ENCODE measurements around the gene BTBD3. TPM values are rescaled to one million over a fixed set of nuclear protein-coding genes. Genes with fewer than 3 reads are reported as not detected.
A peak's percentile ranks its signal among the peaks of the same experiment; 100 is the strongest.

BTBD3 gene
- total RNA-seq, 1 experiment from 2014 or later = 31.6 TPM

DNA sequence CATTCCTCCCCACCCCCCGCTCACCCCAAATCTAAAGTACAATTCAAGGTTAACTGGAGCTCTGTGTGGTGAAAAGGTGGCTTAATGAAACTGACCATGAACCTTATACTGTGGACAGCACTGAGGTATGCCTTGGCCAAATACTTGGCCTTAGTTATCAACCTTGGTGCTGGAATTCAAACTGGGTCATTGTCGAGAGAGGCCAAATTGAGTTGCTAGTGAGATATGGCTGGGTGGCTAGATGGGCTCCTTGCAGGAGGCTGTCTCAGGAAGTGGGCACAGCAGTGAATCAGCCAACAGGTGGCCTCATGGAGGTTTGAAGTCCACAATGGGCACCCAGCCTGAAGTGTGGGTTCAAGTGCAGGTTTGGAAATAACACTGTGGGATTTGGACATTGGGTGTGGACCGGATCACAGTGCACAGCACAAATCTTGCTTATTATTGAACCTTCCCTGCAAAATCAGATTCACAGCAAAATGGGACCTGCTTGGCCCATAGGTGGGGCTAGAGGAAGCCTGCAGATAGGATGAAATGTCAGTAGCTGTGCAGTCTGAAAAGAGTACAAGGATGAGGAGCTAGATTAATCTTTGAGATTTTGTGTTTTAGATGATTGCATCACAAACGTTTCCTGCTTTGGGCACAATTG, 5.6 kb upstream of the BTBD3 start:
- in situ Hi-C loops (cut with HindIII; ENCODE audit: low sequenced_read_pairs) = no loop called here
- peak; percentile 59 for DNase-seq (ENCODE audit: low spot score)

- DNase-seq (ENCODE audit: low spot score) = no peak
- in situ Hi-C loops (cut with HindIII; ENCODE audit: low sequenced_read_pairs) = no loop called here
These were observed 4.9 kb upstream of the BTBD3 start for GRCh38 chr20:11912659-11913415.

DNA sequence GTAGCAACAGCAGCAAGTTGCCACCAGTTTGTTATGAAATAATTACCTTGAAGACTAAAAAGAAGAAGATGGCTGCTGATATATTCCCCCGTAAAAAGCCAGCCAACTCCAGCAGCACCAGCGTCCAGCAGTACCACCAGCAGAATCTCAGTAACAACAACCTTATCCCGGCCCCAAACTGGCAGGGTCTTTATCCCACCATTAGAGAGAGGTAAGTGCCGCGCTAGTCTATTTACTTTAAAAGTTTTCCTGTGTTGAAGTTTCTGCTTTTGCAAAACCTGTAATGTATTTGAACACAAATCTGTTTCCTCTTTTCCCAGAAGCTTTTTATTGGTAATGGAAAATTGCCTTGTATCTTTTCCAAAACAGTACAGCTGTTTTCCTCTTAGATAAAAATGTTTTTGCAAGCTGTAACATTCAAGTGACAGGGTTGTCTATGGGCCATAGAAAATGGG, 725 bp downstream of the BTBD3 start:
- in situ Hi-C loops (cut with HindIII; ENCODE audit: low sequenced_read_pairs) = no loop called here
- DNase-seq (ENCODE audit: low spot score) = peak; percentile 57

DNA sequence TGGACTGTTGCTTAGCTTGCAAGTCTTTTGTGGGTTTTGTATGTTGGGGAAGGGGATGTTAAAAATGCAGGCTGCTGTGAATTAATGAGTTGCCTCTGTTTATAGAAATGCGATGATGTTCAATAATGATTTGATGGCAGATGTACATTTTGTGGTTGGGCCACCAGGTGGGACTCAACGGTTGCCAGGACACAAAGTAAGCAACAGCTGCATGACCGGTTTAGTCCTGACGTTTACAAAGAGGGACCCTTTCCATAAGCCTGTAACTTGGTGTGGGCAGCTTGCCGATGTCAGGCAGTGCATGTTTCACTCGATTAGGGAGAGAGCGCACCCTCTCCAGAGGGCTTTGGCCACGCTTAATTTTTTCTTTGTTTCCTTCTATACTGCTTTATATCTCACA, 1.3 kb downstream of the BTBD3 start:
- in situ Hi-C loops (cut with HindIII; ENCODE audit: low sequenced_read_pairs) = no loop called here

DNA sequence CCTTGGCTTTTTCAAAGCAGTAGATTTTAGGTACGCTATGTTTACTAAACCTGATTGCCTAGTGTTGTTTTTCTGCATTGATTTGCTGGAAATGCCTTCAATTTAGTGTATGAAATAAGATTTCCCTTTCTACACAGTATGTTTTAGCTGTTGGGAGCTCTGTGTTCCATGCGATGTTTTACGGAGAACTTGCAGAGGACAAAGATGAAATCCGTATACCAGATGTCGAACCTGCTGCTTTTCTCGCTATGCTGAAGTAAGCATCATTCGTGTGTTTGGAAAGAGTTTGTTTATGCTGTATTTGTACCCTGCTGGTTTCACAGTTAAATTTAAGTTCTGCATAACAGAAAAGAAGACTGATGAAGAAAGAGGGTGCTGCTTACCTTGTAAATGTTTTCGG, 1.9 kb downstream of the BTBD3 start:
- DNase-seq (ENCODE audit: low spot score) = peak; percentile 63
- in situ Hi-C loops (cut with HindIII; ENCODE audit: low sequenced_read_pairs) = no loop called here

More for the DNA sequence above, 1.3 kb downstream of the BTBD3 start:
- DNase-seq (ENCODE audit: low spot score) = peak; percentile 63

DNA sequence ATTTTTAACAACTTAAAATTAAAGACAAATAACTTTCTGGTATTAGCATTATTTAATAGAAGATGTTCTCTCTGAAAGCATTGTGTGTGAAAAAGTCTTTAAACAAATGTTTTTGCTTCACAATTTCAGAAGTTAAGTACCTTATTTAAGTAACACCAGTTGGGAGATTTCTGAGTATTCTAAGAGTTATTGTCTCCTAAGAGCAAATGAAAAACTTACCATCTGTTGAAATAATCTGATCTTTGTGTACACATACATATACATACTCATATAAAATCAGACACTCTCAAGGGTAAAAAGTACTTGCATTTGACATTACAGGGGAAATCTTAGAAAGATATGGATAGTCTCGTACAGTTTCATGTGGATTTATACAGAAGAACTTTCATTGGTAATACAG, 2.4 kb downstream of the BTBD3 start:
- in situ Hi-C loops (cut with HindIII; ENCODE audit: low sequenced_read_pairs) = no loop called here
- peak; percentile 32 for DNase-seq (ENCODE audit: low spot score)

GRCh38 chr20:11921321-11921720, 3.6 kb downstream of the BTBD3 start:
- in situ Hi-C loops (cut with HindIII; ENCODE audit: low sequenced_read_pairs) = no loop called here
- peak; percentile 93 for DNase-seq (ENCODE audit: low spot score)

- peak; percentile 98 for DNase-seq (ENCODE audit: low spot score)
- in situ Hi-C loops (cut with HindIII; ENCODE audit: low sequenced_read_pairs) = no loop called here
These were observed 4.9 kb downstream of the BTBD3 start for GRCh38 chr20:11922561-11922960.

- in situ Hi-C loops (cut with HindIII; ENCODE audit: low sequenced_read_pairs) = no loop called here
- DNase-seq (ENCODE audit: low spot score) = peak; percentile 75
These were observed 7.2 kb downstream of the BTBD3 start for GRCh38 chr20:11924923-11925322.

DNA sequence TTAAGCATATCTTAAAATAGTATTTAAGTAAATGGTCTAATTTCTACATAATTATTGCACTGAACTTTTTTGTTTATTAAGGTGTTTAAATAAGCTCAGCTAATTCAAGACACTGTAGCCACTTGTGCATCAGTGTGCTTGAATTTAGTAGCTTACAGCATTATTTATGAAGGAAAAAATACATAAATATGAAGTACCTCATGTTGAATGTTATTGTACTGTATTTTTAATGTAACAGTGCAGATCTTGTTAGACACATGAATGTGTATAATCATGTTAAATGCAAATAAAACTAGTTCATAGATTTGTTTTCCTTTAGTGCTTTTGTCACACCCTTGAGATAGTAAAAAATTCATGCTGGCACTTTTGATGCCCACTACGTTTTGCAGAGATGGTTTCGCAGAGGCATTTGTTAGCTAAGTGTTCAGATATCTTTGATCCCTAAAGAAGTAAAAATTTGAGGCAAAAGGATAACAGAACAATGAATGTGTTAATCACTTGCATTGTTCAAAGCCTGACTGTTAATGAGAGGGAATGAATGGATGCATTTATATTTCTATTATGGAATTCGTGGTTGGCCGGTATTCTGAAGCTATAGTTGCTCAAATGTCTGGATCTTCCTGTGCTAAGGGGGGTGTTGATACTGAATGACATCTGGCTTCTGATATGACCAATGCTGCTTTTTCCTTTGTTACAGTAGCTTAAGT, 8.8 kb downstream of the BTBD3 start:
- in situ Hi-C loops (cut with HindIII; ENCODE audit: low sequenced_read_pairs) = no loop called here
- no peak for DNase-seq (ENCODE audit: low spot score)

- in situ Hi-C loops (cut with HindIII; ENCODE audit: low sequenced_read_pairs) = no loop called here
- DNase-seq (ENCODE audit: low spot score) = no peak
These were observed 12.3 kb downstream of the BTBD3 start for GRCh38 chr20:11929947-11930346.

GRCh38 chr20:11935212-11936154, 17.8 kb downstream of the BTBD3 start:
- in situ Hi-C loops (cut with HindIII; ENCODE audit: low sequenced_read_pairs) = no loop called here
- no peak for DNase-seq (ENCODE audit: low spot score)

GRCh38 chr20:11936157-11936556, 18.5 kb downstream of the BTBD3 start:
- no peak for DNase-seq (ENCODE audit: low spot score)
- in situ Hi-C loops (cut with HindIII; ENCODE audit: low sequenced_read_pairs) = no loop called here

DNA sequence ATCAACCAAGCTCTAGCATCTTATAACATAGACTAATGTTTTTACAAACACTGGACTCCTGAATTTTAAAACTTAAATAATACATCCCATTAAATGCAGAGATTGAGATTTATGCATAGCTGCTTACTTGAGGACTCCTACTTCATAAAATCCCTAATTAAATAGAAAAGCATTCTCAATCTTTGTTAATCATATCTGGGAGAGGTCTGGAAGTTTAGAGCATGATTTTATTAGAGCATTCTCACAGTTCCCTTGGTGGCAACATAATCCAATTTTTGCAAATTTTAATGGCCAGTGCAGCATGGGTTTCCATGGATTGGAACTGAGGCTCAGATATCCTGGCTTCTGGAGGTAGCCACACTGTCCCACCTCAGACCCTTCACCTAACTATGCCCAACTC, 19.5 kb downstream of the BTBD3 start:
- no peak for DNase-seq (ENCODE audit: low spot score)
- in situ Hi-C loops (cut with HindIII; ENCODE audit: low sequenced_read_pairs) = no loop called here

- in situ Hi-C loops (cut with HindIII; ENCODE audit: low sequenced_read_pairs) = no loop called here
- DNase-seq (ENCODE audit: low spot score) = no peak
These were observed 24.0 kb downstream of the BTBD3 start for GRCh38 chr20:11941593-11942246.

DNA sequence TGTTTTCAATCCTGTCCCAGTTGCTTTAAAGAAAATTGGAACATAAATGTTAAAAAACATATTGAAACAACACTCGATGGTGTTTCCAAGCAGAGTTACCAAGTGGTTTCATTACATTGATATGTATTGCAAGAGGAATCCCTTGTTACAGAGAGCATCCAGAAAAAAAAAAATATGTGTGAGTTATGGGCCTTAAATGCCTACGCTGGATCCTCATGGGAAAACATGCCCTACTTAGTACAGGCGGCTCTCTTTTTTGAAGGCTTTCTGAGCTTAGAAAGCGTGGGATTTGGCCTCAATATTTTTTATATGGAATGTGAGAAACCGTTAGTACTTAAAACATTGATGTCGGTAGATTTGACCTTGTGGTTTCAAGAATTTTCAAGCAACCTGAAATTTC, 26.1 kb downstream of the BTBD3 start:
- DNase-seq (ENCODE audit: low spot score) = no peak
- in situ Hi-C loops (cut with HindIII; ENCODE audit: low sequenced_read_pairs) = no loop called here

DNA sequence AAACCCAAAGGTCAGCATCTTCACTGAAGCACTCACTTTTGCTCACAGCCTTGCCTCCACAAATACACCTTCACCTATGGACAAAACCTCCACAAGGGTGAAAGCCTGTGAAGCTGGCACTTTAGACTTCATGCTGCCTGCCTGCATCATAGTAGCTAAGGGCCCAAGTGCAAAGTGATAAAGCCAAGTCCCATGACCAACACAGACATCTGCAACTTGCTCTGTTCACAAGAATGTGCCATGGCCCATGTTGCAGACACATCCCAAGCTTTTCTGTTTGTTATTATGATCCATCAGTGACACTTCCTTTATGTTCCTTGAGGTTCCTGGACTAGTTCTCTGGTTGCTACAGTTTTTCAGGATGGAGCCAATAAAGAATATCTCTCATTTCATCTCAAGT, 31.1 kb downstream of the BTBD3 start:
- no peak for DNase-seq (ENCODE audit: low spot score)
- in situ Hi-C loops (cut with HindIII; ENCODE audit: low sequenced_read_pairs) = no loop called here

DNA sequence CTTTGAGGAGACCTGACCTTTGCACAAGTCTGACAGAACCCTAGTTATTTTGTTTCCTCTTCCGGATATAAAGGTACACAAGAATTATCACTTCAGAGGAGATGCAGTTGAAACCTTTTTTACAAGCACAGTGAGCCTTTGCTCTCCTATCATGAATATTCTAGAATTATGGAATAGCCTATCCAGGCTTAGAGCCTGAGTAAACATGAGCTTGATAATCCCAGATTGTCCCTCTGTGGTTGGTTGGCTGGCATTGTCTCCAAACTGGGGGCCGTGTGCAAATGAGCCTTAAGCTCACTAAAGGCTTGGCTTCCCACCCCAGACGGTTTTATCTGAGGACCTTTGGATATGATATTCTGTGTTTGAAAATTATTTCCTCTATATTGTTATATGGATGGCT, 32.0 kb downstream of the BTBD3 start:
- in situ Hi-C loops (cut with HindIII; ENCODE audit: low sequenced_read_pairs) = no loop called here
- DNase-seq (ENCODE audit: low spot score) = no peak

DNA sequence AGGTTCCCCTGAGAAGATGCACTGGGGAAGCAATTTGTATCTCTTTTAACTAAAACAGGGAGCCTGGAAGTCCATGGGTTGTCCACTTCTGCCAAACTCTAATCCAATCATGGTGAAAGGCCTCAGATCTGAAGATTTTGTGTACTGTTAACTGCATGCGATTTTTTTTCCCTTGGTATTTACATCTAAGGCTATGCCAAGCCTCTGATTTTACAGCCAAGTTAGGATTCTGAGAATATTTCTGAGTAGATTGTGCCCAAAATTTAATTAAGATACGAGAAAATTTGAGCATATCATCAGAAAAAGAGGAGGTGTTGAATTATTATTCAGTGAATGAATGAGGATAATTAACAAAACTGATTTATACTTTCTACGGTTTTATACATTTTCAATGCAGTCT, 34.0 kb downstream of the BTBD3 start:
- DNase-seq (ENCODE audit: low spot score) = no peak
- in situ Hi-C loops (cut with HindIII; ENCODE audit: low sequenced_read_pairs) = no loop called here
